ENCODE data around the gene GFER. TPM values are rescaled to one million over a fixed set of nuclear protein-coding genes. Genes with fewer than 3 reads are reported as not detected.

GFER gene
- total and polyA plus RNA-seq, 10 of the 15 experiments (the other 5 are each of a cell fraction or from before 2014, with no cell fraction given): 2.4 to 57.7 (median 31.3) TPM

DNA sequence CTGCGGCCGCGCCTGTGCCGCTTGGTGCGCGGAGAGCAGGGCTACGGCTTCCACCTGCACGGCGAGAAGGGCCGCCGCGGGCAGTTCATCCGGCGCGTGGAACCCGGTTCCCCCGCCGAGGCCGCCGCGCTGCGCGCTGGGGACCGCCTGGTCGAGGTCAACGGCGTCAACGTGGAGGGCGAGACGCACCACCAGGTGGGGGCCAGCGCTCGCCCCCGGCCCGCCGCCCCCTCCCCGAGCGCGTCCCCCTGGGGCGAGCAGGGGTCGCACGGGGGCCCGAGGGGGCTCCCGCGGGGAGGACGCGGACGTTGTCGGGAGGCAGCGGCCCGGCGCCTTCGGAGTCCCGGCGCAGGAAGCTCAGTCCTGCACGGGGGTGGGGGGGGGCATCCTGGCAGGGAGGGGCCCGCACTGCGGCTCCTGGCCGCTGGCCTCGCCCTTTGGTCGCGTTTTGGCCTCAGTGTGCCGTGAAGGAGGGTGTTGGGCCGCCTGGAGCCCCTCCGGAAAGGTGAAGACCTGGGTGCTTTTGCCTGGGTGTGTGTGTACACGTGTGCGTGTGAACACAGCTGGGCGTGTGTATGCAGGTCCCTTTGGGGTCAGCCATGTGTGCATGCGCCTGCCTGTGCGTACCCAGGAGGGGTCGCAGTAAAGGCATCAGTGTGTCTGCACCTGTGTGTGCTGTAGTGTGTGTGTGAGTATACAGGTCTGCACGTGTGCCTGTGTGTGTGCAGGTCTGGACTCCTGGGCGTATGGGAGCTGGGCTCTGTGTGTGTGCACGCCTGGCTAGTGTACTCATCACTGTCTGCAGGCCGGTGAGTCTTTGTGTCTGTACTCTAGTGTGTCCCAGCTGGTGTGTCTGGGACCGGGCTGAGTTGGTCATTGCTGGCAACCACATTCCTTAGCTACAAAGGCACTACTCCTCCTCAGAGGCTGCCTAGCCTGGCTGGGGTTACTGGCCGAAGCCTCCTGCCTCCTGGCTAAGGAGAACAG lies 43.3 kb downstream of the GFER start:
- peak; percentile 35 for FAIRE-seq
- H3K4me3 ChIP-seq: no peak overlapping the region; the same call in 1 of the 2 replicates

More for the DNA sequence above, 43.3 kb downstream of the GFER start:
- no peaks in the 10 kb centered on the region for H3K9me3 ChIP-seq (replicated peaks; ENCODE audit: control insufficient read depth, insufficient read depth, low read length)
- ChIA-PET CTCF (no interaction called here), RAD21 (ENCODE audit: unreplicated experiment) (no interaction called here), SMC1A (ENCODE audit: uncharacterized antibody, unreplicated experiment) (no interaction called here), POLR2A (no interaction called here)
- no peak for DNase-seq (ENCODE audit: low read depth, low spot score)
- TF ChIP-seq BHLHE40 (IDR thresholded peaks at IDR 0.05; ENCODE audit: borderline replicate concordance in 1 of 2, low read depth in 2 of 2, low read length in 1 of 2): peak in 1 of 2 experiments; percentile 38; a peak in 1 of 4 replicates
- 0 out of 2 replicates have a peak, but pooled peaks have one; percentile 78 for TF ChIP-seq EZH2 (IDR thresholded peaks at IDR 0.05; ENCODE audit: borderline replicate concordance, control insufficient read depth, low read depth, low read length)
- no peak for TF ChIP-seq RUNX3 (IDR thresholded peaks at IDR 0.05; ENCODE audit: low read length)
- TF ChIP-seq CTCF (IDR thresholded peaks at IDR 0.05 in 2 of 3, conservative IDR thresholded peaks at IDR 0.05 in 1 of 3; ENCODE audit: control insufficient read depth in 2 of 3, extremely low read depth in 1 of 3, insufficient read depth in 1 of 3, low read depth in 3 of 3, low read length in 3 of 3): peak in 1 of 3 experiments; percentile 14; a peak in 1 of 6 replicates
- TF ChIP-seq ZBED1 (IDR thresholded peaks at IDR 0.05; ENCODE audit: borderline replicate concordance): no peak
- TF ChIP-seq MEF2B (IDR thresholded peaks at IDR 0.05; ENCODE audit: partially characterized antibody, poor library complexity, severe bottlenecking): no peak
- TF ChIP-seq BCL11A (IDR thresholded peaks at IDR 0.05; ENCODE audit: low read depth, low read length): no peak
- intact Hi-C loops (cut with micrococcal nuclease; ENCODE audit: unreplicated experiment): no loop called here
- WGBS (ENCODE audit: insufficient coverage, insufficient replicate concordance, low lambda C conversion rate, missing lambda C conversion rate): 15% methylated on average over 22 of the region's 76 CpGs
- in situ Hi-C loops (cut with MboI): no loop called here
- H3K9ac ChIP-seq (ENCODE audit: control insufficient read depth, insufficient read depth, low read length): no peak overlapping the region
- no peak overlapping the region for H2AFZ ChIP-seq (ENCODE audit: control insufficient read depth, low read depth, low read length)
- no peak for ATAC-seq
- peak overlapping the region; percentile 9; the same call in 1 of the 2 replicates for H3K4me2 ChIP-seq (ENCODE audit: control insufficient read depth, insufficient read depth)
- peaks cover 11 to 13% of the 10 kb centered on the region in 2 experiments for H3K27me3 ChIP-seq (replicated peaks in 1 of 2; ENCODE audit: control insufficient read depth in 2 of 2, insufficient read depth in 2 of 2, low read length in 1 of 2)
- no peaks in the 10 kb centered on the region for H3K36me3 ChIP-seq (ENCODE audit: control insufficient read depth in 2 of 2, insufficient read depth in 2 of 2, low read length in 1 of 2)
- no peaks in the 10 kb centered on the region for H3K79me2 ChIP-seq (ENCODE audit: control insufficient read depth, insufficient read depth, low read length)
- peaks cover 7% of the 10 kb centered on the region for H3K4me1 ChIP-seq (ENCODE audit: control insufficient read depth, insufficient read depth, low read length)
- no peak overlapping the region for H3K27ac ChIP-seq (ENCODE audit: control insufficient read depth, insufficient read depth)
- peaks cover 5% of the 10 kb centered on the region; the same call in 1 of the 2 replicates for H4K20me1 ChIP-seq (ENCODE audit: control insufficient read depth, insufficient read depth)
- no TSS peak for BruUV-seq (replicated peaks)
